Measurements from ENCODE around the gene PAIP1. TPM values are rescaled to one million over a fixed set of nuclear protein-coding genes. Genes with fewer than 3 reads are reported as not detected.

PAIP1 gene
- total RNA-seq, 2 experiments from 2014 or later: 44.2 to 69.2 TPM

- H3K4me1 ChIP-seq (ENCODE audit: insufficient read depth, low read length, poor library complexity, severe bottlenecking): no peaks in the 10 kb centered on the region
- no peak overlapping the region for H2AFZ ChIP-seq (ENCODE audit: low read length)
- H3K9me3 ChIP-seq (ENCODE audit: low read length): no peaks in the 10 kb centered on the region
- TF ChIP-seq EZH2phosphoT487 (IDR thresholded peaks at IDR 0.05; ENCODE audit: borderline replicate concordance, low read depth, low read length) (no peak), CTCF (conservative IDR thresholded peaks at IDR 0.05; ENCODE audit: low read length) (no peak)
- no peaks in the 10 kb centered on the region for H4K20me1 ChIP-seq (ENCODE audit: insufficient read depth, low read length)
- no peak for DNase-seq (ENCODE audit: low spot score)
- CTCF ChIA-PET (ENCODE audit: unreplicated experiment): no interaction called here
- H3K9me2 ChIP-seq (ENCODE audit: insufficient read depth, low read length): no peaks in the 10 kb centered on the region
- POLR2A ChIA-PET: interaction anchor here (0.6 to 1.2 kb wide), 4 partner anchors 9 to 98 kb away, joined by 3 to 4 read pairs (median 3); partner anchors contain the start of gene C5orf34
- no TSS peak for BruUV-seq (replicated peaks)
- H3K79me2 ChIP-seq (ENCODE audit: insufficient read depth, low read depth, low read length): no peaks in the 10 kb centered on the region
- intact Hi-C loops (cut with micrococcal nuclease; ENCODE audit: unreplicated experiment): no loop called here
- H3K27ac ChIP-seq (ENCODE audit: low read depth, low read length, poor library complexity, severe bottlenecking): no peak overlapping the region
- no peak overlapping the region for H3K4me2 ChIP-seq (ENCODE audit: low read length)
- H3K36me3 ChIP-seq (ENCODE audit: insufficient read depth, low read length): peaks cover 40% of the 10 kb centered on the region
- no peak overlapping the region for H3K4me3 ChIP-seq (ENCODE audit: low read depth, low read length, poor library complexity, severe bottlenecking)
Measured at GRCh38 chr5:43523662-43524072, 33.2 kb downstream of the PAIP1 start.

GRCh38 chr5:43520615-43521014 is 36.3 kb downstream of the PAIP1 start:
- ChIA-PET POLR2A (interaction anchor here (1.5 kb wide), 1 partner anchor 22 kb away, joined by 5 read pairs; no protein-coding TSS in a partner anchor), CTCF (ENCODE audit: unreplicated experiment) (no interaction called here)
- peaks cover 18% of the 10 kb centered on the region for H3K36me3 ChIP-seq (ENCODE audit: insufficient read depth, low read length)
- H3K4me3 ChIP-seq (ENCODE audit: low read depth, low read length, poor library complexity, severe bottlenecking): no peak overlapping the region
- no peak overlapping the region for H3K4me2 ChIP-seq (ENCODE audit: low read length)
- H3K4me1 ChIP-seq (ENCODE audit: insufficient read depth, low read length, poor library complexity, severe bottlenecking): peaks cover 7% of the 10 kb centered on the region
- no peaks in the 10 kb centered on the region for H3K9me2 ChIP-seq (ENCODE audit: insufficient read depth, low read length)
- no peaks in the 10 kb centered on the region for H3K9me3 ChIP-seq (ENCODE audit: low read length)
- DNase-seq (ENCODE audit: low spot score): no peak
- peaks cover 2% of the 10 kb centered on the region; the same call in 1 of the 2 replicates for H3K79me2 ChIP-seq (ENCODE audit: insufficient read depth, low read depth, low read length)
- no TSS peak for BruUV-seq (replicated peaks)
- intact Hi-C loops (cut with micrococcal nuclease; ENCODE audit: unreplicated experiment): no loop called here
- H3K27ac ChIP-seq (ENCODE audit: low read depth, low read length, poor library complexity, severe bottlenecking): no peak overlapping the region
- TF ChIP-seq EZH2phosphoT487 (IDR thresholded peaks at IDR 0.05; ENCODE audit: borderline replicate concordance, low read depth, low read length) (no peak), CTCF (conservative IDR thresholded peaks at IDR 0.05; ENCODE audit: low read length) (no peak)
- H4K20me1 ChIP-seq (ENCODE audit: insufficient read depth, low read length): no peaks in the 10 kb centered on the region
- H2AFZ ChIP-seq (ENCODE audit: low read length): no peak overlapping the region

GRCh38 chr5:43515678-43516048 is 41.2 kb downstream of the PAIP1 start:
- intact Hi-C loops (cut with micrococcal nuclease; ENCODE audit: unreplicated experiment): loop anchor here (1.0 to 2.0 kb wide), 2 partner anchors 33 to 41 kb away; partner anchors contain the start of gene TMEM267
- H3K9me2 ChIP-seq (ENCODE audit: insufficient read depth, low read length): no peaks in the 10 kb centered on the region
- H3K9me3 ChIP-seq (ENCODE audit: low read length): no peaks in the 10 kb centered on the region
- ChIA-PET CTCF (ENCODE audit: unreplicated experiment) (no interaction called here), POLR2A (interaction anchor here (0.8 to 4.6 kb wide), 4 partner anchors 8 to 38 kb away, joined by 3 to 38 read pairs (median 4); partner anchors contain the start of gene TMEM267)
- peaks cover 17% of the 10 kb centered on the region for H3K4me1 ChIP-seq (ENCODE audit: insufficient read depth, low read length, poor library complexity, severe bottlenecking)
- H2AFZ ChIP-seq (ENCODE audit: low read length): peak overlapping the region; percentile 77
- H3K4me2 ChIP-seq (ENCODE audit: low read length): peak overlapping the region; percentile 87
- DNase-seq (ENCODE audit: low spot score): peak; percentile 13
- H3K79me2 ChIP-seq (ENCODE audit: insufficient read depth, low read depth, low read length): peaks cover 35% of the 10 kb centered on the region
- H3K4me3 ChIP-seq (ENCODE audit: low read depth, low read length, poor library complexity, severe bottlenecking): peak overlapping the region; percentile 74
- TF ChIP-seq EZH2phosphoT487 (IDR thresholded peaks at IDR 0.05; ENCODE audit: borderline replicate concordance, low read depth, low read length): no peak
- no peak for TF ChIP-seq CTCF (conservative IDR thresholded peaks at IDR 0.05; ENCODE audit: low read length)
- H4K20me1 ChIP-seq (ENCODE audit: insufficient read depth, low read length): no peaks in the 10 kb centered on the region
- H3K36me3 ChIP-seq (ENCODE audit: insufficient read depth, low read length): peaks cover 8% of the 10 kb centered on the region
- H3K27ac ChIP-seq (ENCODE audit: low read depth, low read length, poor library complexity, severe bottlenecking): peak overlapping the region; percentile 86
- no TSS peak for BruUV-seq (replicated peaks)

Data from OCI-LY7 (cell line).